COLO668 (cell line): ENCODE results near the gene SOBP.
"Not testable (repeated sequence)": the region's sequence is repeated elsewhere in the genome, so short reads cannot be mapped to it uniquely, and the experiment has no call there.

Experiments used
- DNase-seq: peaks from one replicate; lab custom pipeline; 2025; ENCODE audit not compliant: unreplicated experiment; lab: John Stamatoyannopoulos, UW

Gene SOBP

DNA sequence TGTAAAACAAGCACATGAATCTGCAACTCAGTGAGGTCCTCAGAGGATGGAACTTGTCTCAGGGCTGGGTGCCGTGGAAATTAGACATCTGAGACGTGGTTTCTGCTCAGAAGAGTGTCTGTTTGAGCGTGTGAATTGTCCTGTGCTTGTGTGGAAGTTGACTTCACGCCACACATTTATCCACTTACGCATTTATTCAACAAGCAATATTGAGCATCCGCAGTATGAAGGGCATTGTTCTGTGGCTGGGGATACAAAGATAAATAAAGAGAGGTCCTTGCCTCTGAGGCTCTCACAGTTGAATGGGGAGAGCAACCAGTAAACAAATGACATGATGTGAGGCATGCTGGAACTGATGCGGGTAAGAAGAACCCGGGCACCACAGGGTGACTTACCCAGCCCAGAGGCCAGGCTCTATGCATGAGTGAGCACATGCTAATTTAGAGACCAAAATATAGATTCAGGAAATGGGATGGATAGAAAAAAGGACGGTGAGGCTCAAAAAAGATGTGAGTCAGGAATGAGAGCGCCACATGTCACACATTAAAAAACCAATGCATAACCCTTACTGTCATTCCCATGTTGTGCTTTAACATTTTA is 60.4 kb downstream of the SOBP start:
- DNase-seq: peak; percentile 55

DNA sequence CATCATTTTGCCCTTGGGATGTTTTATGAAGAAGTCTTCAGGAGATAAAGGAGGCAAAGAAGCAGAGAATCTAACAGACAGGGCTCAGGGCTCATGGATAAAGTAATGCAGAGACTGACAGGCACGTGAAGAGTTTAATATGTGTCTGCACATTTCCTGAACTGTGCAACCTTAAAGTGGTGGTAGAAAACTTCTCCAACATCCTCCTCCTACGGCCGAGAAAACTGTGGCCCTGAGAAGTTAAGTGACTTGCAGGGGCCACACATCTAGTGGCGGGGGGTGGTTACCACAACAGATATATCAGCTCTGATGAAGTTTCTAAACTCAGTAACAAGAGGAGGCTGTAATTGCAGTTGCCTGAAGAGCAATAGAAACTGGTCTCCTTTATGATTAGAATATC is 61.0 kb downstream of the SOBP start:
- no peak for DNase-seq

DNA sequence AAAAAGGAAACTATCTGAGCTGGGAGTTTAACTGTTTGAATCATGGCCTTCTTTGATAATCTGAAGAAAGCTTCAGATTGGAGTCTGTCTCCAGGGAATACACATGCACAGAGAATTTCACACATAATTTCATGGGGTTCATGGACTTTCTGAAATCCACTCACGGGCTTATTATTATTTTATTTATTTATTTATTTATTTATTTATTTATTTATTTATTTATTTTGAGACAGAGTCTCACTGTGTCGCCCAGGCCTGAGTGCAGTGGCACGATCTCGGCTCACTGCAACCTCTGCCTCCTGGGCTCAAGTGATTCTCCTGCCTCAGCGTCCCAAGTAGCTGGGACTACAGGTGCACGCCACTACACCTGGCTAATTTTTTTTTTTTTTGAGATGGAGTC is 63.2 kb downstream of the SOBP start:
- DNase-seq: not testable (repeated sequence)

DNA sequence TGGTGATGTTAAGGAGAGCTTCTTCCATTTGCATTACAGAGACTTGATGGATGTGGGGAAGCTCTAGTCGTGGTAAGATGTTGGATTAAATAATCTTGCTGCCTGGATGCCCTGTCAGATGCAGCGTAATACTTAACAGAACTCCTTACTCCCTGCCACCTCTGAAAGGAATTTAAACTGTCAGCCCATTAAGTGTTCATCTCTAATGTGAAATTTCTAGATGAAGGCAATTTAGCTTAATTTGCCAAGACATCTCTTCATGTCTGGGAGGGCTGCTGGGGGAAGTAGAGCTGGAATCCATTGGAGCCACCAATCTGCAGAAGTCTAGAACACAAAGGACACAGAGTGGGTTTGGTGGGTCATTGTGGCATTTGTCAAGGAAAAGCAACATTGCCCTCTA is 64.4 kb downstream of the SOBP start:
- DNase-seq: no peak

DNA sequence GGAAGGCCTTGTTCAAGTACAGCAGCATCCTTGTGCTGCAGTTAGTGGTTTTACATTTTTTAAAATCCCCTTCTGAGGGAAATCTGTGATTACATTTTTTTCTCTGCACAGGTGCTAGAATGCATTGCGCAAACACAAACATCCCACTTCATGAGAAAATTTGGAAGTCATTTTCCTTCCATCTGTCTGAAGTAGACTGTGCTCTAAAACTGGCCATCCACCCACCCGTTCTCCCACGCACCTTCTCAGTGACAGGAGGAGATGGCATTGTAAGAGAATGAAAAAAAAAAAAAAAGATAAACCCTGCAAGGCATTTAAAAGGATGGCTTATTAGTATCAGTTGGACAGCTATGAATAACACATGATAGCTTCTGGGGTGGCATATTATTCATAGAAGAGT is 65.0 kb downstream of the SOBP start:
- no peak for DNase-seq

DNA sequence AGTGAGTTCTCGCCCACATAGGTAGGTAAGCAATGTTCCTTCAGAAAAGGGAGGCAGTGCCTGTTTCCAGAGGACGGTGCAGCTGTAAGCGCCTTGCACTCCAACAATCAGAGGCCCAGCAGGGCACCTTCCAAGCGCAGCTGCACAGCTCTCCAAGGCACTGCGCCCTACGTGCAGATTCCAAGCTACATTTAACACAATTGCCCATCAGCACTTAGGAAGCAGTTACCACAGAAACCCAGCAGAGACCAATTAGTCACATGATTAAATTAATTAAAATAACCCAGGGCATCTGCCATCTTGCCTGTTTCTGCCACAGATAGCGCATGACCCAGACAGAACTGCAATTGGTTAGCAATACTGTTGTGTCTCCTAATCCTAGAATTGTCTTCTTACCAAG is 65.5 kb downstream of the SOBP start:
- no peak for DNase-seq

DNA sequence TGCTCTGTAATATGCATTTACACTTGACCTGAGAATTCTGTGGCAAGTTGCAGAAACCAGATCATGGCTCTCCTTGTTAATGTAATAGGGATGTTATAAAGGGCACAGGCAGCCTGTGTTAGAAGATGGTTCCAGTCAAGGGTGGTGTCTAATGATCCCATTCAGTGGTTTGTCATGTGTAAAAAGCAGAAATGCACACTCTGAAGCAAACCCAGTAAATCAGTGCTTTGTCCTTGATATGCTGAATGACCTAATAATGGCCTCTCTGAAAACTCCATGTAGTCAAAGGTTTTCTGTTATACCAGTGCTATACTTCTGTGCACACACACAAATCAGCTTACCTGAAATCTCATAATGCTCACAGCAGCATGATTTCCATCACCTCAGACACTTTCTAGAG is 66.2 kb downstream of the SOBP start:
- DNase-seq: no peak

DNA sequence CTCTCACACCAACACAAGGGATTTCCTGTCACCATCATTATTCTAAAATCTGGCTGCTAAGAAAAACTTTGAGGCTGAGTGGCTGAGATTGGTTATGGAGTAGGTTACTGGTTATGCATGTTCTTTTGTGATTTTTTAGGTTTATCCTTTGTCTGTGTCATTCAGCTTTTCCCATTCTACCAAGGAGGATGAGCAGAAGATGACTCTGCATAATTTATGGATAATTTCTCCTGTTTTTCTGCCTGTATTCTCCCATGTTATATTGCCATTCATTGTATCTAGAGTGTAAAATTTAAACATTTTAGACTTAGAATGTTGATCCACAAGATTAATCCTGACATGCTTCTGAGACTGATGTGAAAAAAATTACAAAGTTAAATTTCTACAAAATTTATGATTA is 67.8 kb downstream of the SOBP start:
- no peak for DNase-seq

DNA sequence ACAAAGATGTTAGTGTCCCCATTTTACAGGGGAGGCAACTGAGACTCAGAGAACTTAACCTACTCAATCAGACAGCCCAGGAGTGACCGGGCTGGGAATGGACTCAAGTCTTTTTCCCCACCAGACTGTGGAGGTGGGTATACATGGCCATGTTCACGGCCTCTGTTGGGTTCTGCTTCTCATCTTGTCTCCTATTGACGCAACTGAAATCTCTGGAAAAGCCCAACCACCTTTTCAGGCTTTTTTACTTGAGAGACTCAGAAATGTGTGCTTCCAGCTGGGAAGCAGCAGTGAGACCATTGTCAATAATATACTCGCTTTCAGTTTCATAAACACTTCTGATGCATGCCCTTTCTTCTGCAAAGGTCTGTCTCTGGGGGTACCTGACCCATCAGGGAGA is 70.7 kb downstream of the SOBP start:
- DNase-seq: no peak

DNA sequence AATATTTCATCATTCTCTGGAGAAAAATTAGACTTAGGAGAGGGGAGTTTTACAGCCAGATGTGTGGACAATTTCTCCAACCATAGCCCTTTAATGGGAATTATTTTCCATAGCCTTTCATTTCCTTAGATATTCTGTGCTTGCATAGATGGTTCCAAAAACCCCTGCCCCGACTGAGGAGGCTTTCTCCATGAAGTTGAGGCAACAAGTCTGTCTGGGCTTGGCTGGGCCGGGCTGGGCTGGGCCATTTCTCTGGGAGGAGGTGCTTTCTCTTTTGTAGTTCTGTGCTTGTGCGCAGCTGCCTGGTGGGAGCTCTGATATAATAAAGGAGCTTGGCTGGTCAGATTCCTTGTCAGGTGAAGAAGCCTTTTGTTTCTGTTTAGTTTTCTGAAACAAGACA is 71.4 kb downstream of the SOBP start:
- DNase-seq: no peak

DNA sequence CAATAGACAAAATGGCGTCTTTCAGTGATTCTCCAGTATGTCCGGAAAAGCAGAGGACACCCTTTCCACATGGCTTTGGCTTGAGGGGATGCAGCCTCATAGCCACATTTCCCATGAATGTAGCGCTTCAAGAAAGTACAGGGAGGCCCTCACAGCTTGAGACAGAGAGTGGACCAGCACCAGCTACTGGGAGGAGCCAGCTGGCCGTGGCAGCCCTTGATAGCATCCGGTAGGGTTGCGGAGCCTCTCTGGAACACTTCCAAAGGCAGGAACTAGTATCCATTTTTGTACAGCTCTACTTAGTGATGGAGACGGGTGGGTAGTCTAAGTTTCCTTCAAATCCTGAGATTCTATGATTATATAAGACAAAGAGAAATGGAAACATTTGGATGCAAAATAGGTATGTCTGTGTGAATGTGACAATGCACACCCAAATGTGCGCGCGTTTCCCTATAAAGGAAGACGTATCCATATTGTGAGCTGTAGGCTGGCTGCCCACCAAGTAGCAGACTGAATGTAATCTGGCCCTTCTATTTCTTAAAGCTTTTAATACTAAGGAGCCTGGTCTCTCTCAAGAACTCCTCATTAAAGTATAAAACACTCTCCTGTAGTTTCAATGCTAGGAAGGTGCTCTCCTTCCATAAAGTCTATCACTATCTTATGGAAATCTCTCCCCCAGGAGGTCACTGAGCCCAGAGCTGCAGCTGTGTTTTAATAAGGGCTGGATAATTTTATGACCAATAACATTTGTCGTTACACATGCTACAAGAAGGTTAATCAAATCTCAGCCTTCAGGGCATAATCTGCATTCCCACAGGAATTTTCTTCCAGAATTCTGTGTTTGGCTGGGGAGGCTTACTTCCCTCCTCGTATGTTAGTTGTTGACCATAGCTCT is 74.0 kb downstream of the SOBP start:
- DNase-seq: no peak

DNA sequence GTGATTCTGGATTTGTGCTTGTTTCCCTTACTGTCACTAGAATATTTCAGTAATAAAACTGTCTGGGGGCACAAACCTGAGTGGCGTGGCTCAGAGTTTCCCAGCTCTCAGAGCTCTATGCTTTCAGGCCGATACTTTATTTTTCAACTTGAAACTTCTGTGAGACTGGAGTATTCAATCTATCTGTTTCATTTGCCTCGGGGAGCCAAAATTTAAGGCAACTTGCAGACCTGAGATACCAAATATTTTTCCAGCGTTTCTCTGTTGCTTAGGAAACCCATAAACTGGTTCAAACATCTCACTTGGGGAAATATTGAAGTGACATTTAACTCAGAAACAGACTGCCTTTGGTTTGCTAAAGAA is 74.7 kb downstream of the SOBP start:
- no peak for DNase-seq

DNA sequence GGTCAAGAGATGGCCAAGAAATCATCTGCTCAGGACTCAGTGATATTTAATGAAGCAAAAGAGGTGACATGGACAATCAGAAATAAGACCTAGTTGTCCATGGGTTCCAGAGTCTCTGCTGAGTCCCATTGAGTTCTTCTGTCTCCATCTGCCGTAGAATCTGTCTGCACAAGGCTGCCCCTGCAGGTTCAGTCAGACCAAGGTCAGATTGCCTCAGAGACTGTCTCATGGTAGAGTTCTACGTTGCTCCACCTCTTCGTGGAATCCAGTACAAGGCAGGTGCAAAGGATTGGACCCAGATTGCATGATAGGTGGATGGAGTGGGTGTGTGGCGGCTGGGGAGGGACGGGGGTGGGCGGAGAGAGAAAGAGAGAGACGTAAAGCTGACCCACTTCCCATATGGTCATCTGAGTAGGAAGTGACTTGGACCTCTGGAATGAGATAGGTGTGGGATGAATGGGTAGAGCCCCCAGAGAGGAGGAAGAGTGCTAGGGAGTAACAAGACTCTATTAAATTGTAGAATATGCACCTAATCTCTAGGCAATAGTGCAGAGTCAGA is 75.3 kb downstream of the SOBP start:
- no peak for DNase-seq

DNA sequence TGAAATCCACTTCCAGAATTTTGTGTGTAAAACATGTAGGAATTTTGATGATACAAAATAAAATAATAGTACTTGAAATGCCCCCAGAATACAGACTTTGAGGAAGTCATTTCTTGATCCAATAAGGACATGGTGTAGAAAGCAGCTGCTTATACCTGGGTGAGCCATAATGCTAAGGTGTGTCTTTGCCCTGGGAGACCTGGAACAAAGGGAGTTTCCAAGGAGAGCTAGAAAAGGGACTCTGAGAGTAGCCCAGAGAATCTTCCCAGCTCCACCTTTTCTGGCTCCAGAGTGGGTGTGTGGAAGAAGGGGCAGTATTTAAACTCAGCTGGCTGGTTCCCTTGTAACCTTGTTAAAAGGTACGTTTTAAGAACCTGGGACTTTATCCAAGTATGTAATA is 77.7 kb downstream of the SOBP start:
- no peak for DNase-seq

DNA sequence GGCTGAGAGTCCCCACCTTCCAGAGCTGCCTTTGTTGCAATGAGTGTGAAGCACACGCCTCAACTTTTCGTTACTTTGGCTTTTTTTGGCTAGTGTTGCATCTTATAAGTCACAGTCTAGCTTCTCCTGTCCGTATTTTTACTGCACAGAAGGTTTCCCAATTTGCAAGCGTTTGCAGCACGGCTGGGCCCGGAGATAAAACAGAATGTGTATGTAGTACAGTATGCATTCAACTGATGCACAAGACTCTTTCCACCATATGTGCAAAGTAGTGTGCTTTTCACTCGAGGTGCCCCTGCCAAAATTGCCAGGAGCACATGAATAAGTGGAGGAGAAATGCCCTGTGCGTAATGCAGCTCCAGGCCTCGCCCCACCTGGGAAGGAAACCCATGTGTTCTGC is 79.6 kb downstream of the SOBP start:
- no peak for DNase-seq

DNA sequence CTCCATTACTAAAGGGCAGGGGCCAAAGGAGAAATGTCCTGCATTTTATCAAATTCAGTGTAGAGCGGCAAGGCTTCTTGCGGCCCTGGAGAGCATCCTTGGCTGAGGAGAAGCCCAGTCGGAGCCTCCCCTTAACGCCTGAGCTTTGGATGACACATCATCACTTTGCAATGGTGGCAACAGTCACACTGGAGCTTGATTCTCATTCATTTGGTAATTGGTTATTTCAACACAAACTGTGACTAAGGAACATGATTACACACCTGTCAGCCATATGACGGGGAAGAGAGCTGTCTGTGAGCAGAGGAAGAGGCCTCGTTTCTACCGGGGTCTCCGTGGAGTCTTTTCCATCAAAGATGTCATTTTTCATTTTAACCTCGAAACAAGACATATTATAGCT is 81.4 kb downstream of the SOBP start:
- no peak for DNase-seq

DNA sequence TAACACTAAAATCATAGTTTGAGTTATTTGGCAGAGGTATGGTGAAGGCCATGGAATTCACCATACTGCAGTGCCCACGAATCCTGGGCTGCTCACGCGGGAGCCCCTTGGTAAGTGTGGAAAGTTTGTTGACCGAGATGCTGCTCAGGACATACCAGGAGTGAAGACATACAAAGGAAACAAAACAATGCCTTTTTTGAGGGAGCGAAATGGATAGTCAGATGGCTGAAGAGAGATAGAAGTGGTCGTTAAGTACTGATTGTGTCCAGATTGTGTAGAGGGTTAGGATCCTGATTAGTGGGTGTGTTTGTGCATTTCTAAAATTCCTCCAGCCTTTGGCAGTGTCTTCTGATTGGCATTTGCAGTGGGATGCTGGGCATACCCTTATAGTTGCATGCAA is 83.0 kb downstream of the SOBP start:
- DNase-seq: no peak

DNA sequence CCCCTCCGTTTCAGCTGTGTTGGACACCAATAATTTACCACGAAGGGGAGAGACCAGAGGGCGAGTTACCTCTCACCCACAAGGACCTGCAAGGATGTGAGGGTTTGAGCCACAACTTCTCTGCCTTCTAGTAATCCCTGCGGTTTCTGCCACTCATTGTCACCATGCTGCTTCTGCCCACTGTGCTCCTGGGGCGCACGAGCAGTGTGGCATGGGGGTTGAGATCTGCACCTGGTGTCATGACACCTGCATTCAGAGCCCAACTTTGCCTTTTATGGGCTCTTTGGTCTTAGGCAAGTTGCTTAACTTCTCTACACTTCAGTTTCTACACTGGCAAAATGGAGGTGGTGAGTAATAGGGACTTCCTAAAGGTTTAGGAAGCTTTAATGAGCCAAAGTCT is 84.9 kb downstream of the SOBP start:
- DNase-seq: no peak

DNA sequence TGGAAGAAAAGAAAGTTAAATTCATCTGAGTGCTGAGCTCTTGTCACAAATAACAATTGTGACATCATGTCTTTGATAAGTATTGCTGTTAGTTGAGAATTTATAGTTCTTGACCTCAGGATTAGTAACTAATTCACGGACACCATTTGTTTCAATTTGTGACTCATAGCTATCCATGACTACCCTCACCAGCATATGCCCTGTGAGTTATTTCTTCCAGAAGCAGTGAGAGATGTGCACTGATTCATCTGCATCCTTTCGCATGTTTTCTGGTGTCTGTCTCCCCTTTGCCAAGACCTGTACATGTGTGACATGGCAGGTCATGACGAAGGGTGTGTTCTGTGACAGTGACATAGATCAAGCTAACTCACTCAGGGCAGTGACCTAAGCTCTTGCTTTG is 86.9 kb downstream of the SOBP start:
- no peak for DNase-seq

DNA sequence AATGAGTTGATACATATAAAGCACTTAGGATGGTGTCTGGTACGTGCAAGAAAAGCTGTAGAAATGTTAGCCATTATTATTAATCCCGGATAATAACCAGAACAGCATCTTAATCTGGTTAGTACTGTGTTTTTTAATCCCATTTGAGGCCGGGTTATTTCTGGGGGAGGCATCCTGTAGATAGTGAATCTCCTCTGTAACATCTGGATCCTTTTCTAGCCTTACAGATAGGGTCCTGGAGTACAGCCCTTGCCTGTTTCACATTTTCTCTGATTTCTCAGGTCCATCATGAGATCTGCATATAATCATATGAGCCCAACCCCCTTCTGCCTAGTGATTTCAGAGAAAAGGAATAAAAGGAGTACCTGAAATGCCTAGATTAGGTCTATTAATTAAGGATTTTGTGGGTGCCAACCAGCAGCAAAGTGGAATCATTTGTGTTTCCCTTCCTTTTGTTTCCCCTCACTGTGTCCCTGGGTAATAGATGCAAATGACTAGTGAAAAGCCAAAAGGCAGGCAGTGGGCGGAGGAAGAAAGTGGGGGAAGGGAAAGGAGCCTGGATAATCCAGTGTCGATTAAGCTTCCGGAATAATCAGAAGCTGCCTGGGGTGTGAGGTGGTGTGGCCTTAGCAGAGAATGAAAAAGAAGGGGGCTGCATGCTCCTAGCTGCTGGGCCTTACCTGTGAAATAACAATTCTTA is 88.9 kb downstream of the SOBP start:
- no peak for DNase-seq

DNA sequence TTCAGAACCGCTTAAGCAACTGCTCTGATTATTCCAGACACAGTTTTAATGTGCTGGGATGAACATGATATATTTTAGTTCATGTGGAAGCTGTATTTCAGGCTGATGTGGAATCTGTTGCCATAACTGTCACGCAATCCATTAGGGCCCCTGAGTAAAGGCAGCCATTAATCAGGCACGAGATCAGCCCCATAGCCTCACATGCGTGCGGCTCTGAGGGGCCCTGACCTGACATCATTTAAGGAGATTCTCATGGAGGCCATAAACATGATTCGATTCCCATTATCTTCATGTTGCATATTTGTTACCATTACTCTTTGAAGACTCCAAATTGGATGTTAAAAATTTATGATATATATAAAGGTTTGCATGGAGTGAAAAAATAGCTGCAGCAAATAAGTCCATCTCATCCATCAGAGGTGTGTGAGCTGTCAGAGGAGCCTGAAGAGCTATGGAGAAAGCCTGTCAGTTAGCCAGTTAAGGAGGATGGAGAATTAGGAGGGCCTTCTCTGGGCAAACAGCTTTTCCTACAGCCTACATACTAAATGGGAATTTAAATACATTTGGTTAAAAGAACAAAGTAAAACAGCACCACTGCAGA is 89.6 kb downstream of the SOBP start:
- DNase-seq: no peak

DNA sequence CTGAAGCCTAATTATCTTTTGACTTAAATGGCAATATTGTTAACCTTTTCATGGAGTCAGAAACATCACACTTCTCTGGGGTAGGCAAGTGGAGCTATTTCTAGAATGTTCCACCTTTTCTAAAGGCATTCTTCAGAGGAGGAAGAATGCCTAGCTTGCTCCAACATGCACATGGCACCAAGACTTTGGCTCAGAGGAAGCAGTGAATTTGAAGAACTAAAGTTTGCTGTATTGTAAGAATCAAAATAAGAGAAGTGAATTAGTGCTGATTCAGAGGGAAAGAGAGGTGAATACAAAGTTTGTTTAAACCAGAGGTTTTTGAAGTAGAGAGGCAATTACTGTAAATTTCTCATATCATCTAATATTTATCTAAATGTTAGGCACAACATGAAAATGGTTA is 92.2 kb downstream of the SOBP start:
- no peak for DNase-seq
